H1 (cell line): ENCODE measurements around the gene MYO1A.
"Not testable (repeated sequence)": the region's sequence is repeated elsewhere in the genome, so short reads cannot be mapped to it uniquely, and the experiment has no call there.

Experiments
- JUND ChIP-seq: IDR thresholded peaks from 2 replicates; pipeline ENCODE4 v1.6.1; 2011; ENCODE audit warnings: mild to moderate bottlenecking, improper control_type of control experiment, low read length
- POLR2AphosphoS5 ChIP-seq: IDR thresholded peaks from 2 replicates; pipeline ENCODE4 v1.6.1; 2011; ENCODE audit warnings: low read depth, low read length
- SRF ChIP-seq: IDR thresholded peaks from 2 replicates; pipeline ENCODE4 v1.6.1; 2011; ENCODE audit warnings: mild to moderate bottlenecking, low read depth, low read length, moderate library complexity
- TEAD4 ChIP-seq: IDR thresholded peaks from 2 replicates; pipeline ENCODE4 v1.6.1; 2012; ENCODE audit warnings: low read depth, low read length, inconsistent platforms, mixed read lengths
- TF ChIP-seq, protein P1 (sequence below), 3 experiments: IDR thresholded peaks; 1 replicate in 2 of 3; 2 replicates in 1 of 3; pipeline versions ENCODE4 v1.5.1 to v1.6.1; 2011; ENCODE audit warnings: low read length in 3 of 3, mild to moderate bottlenecking in 3 of 3, inconsistent platforms in 2 of 3, low read depth in 1 of 3, moderate library complexity in 1 of 3; ENCODE audit not compliant: insufficient read depth in 1 of 3; ENCODE audit errors: control extremely low read depth in 1 of 3

- TF ChIP-seq SRF, TEAD4, JUND, POLR2AphosphoS5: not testable (repeated sequence)
- TF ChIP-seq, protein P1, sequence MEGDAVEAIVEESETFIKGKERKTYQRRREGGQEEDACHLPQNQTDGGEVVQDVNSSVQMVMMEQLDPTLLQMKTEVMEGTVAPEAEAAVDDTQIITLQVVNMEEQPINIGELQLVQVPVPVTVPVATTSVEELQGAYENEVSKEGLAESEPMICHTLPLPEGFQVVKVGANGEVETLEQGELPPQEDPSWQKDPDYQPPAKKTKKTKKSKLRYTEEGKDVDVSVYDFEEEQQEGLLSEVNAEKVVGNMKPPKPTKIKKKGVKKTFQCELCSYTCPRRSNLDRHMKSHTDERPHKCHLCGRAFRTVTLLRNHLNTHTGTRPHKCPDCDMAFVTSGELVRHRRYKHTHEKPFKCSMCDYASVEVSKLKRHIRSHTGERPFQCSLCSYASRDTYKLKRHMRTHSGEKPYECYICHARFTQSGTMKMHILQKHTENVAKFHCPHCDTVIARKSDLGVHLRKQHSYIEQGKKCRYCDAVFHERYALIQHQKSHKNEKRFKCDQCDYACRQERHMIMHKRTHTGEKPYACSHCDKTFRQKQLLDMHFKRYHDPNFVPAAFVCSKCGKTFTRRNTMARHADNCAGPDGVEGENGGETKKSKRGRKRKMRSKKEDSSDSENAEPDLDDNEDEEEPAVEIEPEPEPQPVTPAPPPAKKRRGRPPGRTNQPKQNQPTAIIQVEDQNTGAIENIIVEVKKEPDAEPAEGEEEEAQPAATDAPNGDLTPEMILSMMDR (IDR thresholded peaks at IDR 0.05; ENCODE audit: control extremely low read depth in 1 of 3, insufficient read depth in 1 of 3, low read depth in 1 of 3, low read length in 3 of 3): not testable (repeated sequence)
These were observed 3.2 kb upstream of the MYO1A start for GRCh38 chr12:57053146-57053545.
